Mesodermal cell (in vitro differentiated cells): ENCODE measurements around the gene PATE1. TPM values are rescaled to one million over a fixed set of nuclear protein-coding genes. Genes with fewer than 3 reads are reported as not detected.
"Not testable (repeated sequence)": the region's sequence is repeated elsewhere in the genome, so short reads cannot be mapped to it uniquely, and the experiment has no call there.

Source experiments
- H3K27ac ChIP-seq: 2 replicates; pipeline ENCODE4 v1.7.0; 2013; ENCODE audit warnings: mild to moderate bottlenecking, low read depth, low read length, moderate library complexity; ENCODE audit not compliant: severe bottlenecking
- H3K36me3 ChIP-seq: 2 replicates; pipeline ENCODE4 v1.7.1; 2013; ENCODE audit warnings: mild to moderate bottlenecking, low read length, moderate library complexity; ENCODE audit not compliant: control insufficient read depth, insufficient read depth
- H3K4me1 ChIP-seq: one replicate; pipeline ENCODE4 v1.7.1; 2013; ENCODE audit warnings: mild to moderate bottlenecking, low read length; ENCODE audit not compliant: insufficient read depth, control insufficient read depth, poor library complexity, severe bottlenecking
- H3K4me3 ChIP-seq: 2 replicates; pipeline ENCODE4 v1.7.0; 2013; ENCODE audit warnings: low read length, control low read depth, mild to moderate bottlenecking; ENCODE audit not compliant: insufficient read depth, poor library complexity, severe bottlenecking; ENCODE audit errors: extremely low read depth
- H3K9me3 ChIP-seq: 2 replicates; pipeline ENCODE4 v1.7.1; 2013; ENCODE audit warnings: mild to moderate bottlenecking, low read length, moderate library complexity; ENCODE audit not compliant: control insufficient read depth
- WGBS, 2 experiments: methylation state at CpG; one replicate each; pipeline ENCODE4 v1.1.5; 2013; ENCODE audit warnings: missing lambda C conversion rate in 2 of 2; ENCODE audit not compliant: insufficient coverage in 2 of 2; 5-methylcytosine and 5-hydroxymethylcytosine counted together
- polyA plus RNA-seq, 2 experiments: library from polyadenylated mRNA; stranded (reverse); fragments of 50-300 nt; gene quantifications; one replicate each; pipeline ENCODE4 v1.2.3, GENCODE V29; 2013

The PATE1 gene
- polyA plus RNA-seq (2013, experiment 1 of 2): not detected
- not detected for polyA plus RNA-seq (2013, experiment 2 of 2)

GRCh38 chr11:125745979-125746378 is at the start of gene PATE1:
Gene PATE1 (plus strand): TSS chr11:125746279. CDS start chr11:125746305, 26 bp downstream.
- no peaks in the 10 kb centered on the region for H3K9me3 ChIP-seq
- H3K36me3 ChIP-seq: no peaks in the 10 kb centered on the region
- H3K4me3 ChIP-seq: no peak within 1 kb of the TSS
- WGBS, 2 experiments: 100% methylated on average over 1 of the region's 3 CpGs
- no peak within 1 kb of the TSS for H3K27ac ChIP-seq
- no peaks in the 10 kb centered on the region for H3K4me1 ChIP-seq

- no peaks in the 10 kb centered on the region for H3K4me1 ChIP-seq
- no peak overlapping the region for H3K4me3 ChIP-seq
- H3K27ac ChIP-seq: no peak overlapping the region
- H3K9me3 ChIP-seq: no peaks in the 10 kb centered on the region
- H3K36me3 ChIP-seq: no peaks in the 10 kb centered on the region
- WGBS, 2 experiments: 93% methylated on average over 3 of the region's 6 CpGs; no CpG with 5 or more reads in 1 of the 2 experiments
Measured at GRCh38 chr11:125701018-125701610, 45.0 kb upstream of the PATE1 start.

- Histone ChIP-seq H3K36me3 (no peaks in the 10 kb centered on the region), H3K9me3 (no peaks in the 10 kb centered on the region), H3K4me1 (no peaks in the 10 kb centered on the region), H3K4me3 (no peak overlapping the region), H3K27ac (no peak overlapping the region)
- 50 to 64% methylated on average over 3 to 4 of the region's 6 CpGs for WGBS, 2 experiments
Measured at GRCh38 chr11:125701858-125702621, 44.0 kb upstream of the PATE1 start.

- 85 to 89% methylated on average over 6 of the region's 24 CpGs for WGBS, 2 experiments
- not testable (repeated sequence) for H3K4me1 ChIP-seq, H3K9me3 ChIP-seq
Measured at GRCh38 chr11:125704686-125705085, 41.4 kb upstream of the PATE1 start.

GRCh38 chr11:125720781-125721180 is 25.3 kb upstream of the PATE1 start:
- H3K9me3 ChIP-seq: no peaks in the 10 kb centered on the region
- H3K4me1 ChIP-seq: no peaks in the 10 kb centered on the region
- H3K27ac ChIP-seq: no peak overlapping the region
- H3K36me3 ChIP-seq: no peaks in the 10 kb centered on the region
- H3K4me3 ChIP-seq: no peak overlapping the region
- 85 to 89% methylated on average over 3 to 6 of the region's 6 CpGs for WGBS, 2 experiments

More at GRCh38 chr11:125704686-125705085, 41.4 kb upstream of the PATE1 start:
- H3K27ac ChIP-seq, H3K36me3 ChIP-seq, H3K4me3 ChIP-seq: not testable (repeated sequence)

GRCh38 chr11:125724125-125724524 is 22.0 kb upstream of the PATE1 start:
- Histone ChIP-seq H3K36me3 (no peaks in the 10 kb centered on the region), H3K27ac (no peak overlapping the region), H3K4me3 (no peak overlapping the region), H3K9me3 (no peaks in the 10 kb centered on the region), H3K4me1 (no peaks in the 10 kb centered on the region)
- no CpG with 5 or more reads among the region's 1 CpG for WGBS, 2 experiments

GRCh38 chr11:125728969-125729368 is 17.1 kb upstream of the PATE1 start:
- WGBS, 2 experiments: 79 to 86% methylated on average over 3 of the region's 3 CpGs
- no peaks in the 10 kb centered on the region for H3K4me1 ChIP-seq

GRCh38 chr11:125740617-125741016 is 5.5 kb upstream of the PATE1 start:
- Histone ChIP-seq H3K9me3 (no peaks in the 10 kb centered on the region), H3K4me1 (no peaks in the 10 kb centered on the region), H3K36me3 (no peaks in the 10 kb centered on the region), H3K4me3 (no peak overlapping the region), H3K27ac (no peak overlapping the region)

More at GRCh38 chr11:125728969-125729368, 17.1 kb upstream of the PATE1 start:
- H3K27ac ChIP-seq: no peak overlapping the region
- no peaks in the 10 kb centered on the region for H3K9me3 ChIP-seq
- H3K36me3 ChIP-seq: no peaks in the 10 kb centered on the region
- H3K4me3 ChIP-seq: no peak overlapping the region

GRCh38 chr11:125743681-125744080 is 2.4 kb upstream of the PATE1 start:
- Histone ChIP-seq H3K4me3 (no peak overlapping the region), H3K36me3 (no peaks in the 10 kb centered on the region)
- WGBS, 2 experiments: 100% methylated on average over 1 of the region's 1 CpG

GRCh38 chr11:125750629-125751028 is 4.5 kb downstream of the PATE1 start:
- H3K36me3 ChIP-seq: no peaks in the 10 kb centered on the region
- H3K9me3 ChIP-seq: no peaks in the 10 kb centered on the region
- no peaks in the 10 kb centered on the region for H3K4me1 ChIP-seq
- no peak overlapping the region for H3K27ac ChIP-seq
- WGBS, 2 experiments: 50% methylated on average over 1 of the region's 2 CpGs; no CpG with 5 or more reads in 1 of the 2 experiments
- H3K4me3 ChIP-seq: no peak overlapping the region

More at GRCh38 chr11:125743681-125744080, 2.4 kb upstream of the PATE1 start:
- H3K4me1 ChIP-seq: no peaks in the 10 kb centered on the region
- no peak overlapping the region for H3K27ac ChIP-seq
- no peaks in the 10 kb centered on the region for H3K9me3 ChIP-seq

GRCh38 chr11:125756050-125756449 is 10.0 kb downstream of the PATE1 start:
- no peak overlapping the region for H3K27ac ChIP-seq
- WGBS, 2 experiments: 89 to 94% methylated on average over 4 to 7 of the region's 7 CpGs
- no peaks in the 10 kb centered on the region for H3K4me1 ChIP-seq
- H3K4me3 ChIP-seq: no peak overlapping the region
- H3K9me3 ChIP-seq: no peaks in the 10 kb centered on the region
- H3K36me3 ChIP-seq: no peaks in the 10 kb centered on the region
